ENCODE measurements around the gene ZNF197.
"Not testable (repeated sequence)": the region's sequence is repeated elsewhere in the genome, so short reads cannot be mapped to it uniquely, and the experiment has no call there.

The ZNF197 gene

GRCh38 chr3:44659015-44659414, 34.2 kb downstream of the ZNF197 start:
- TF ChIP-seq, protein P1, sequence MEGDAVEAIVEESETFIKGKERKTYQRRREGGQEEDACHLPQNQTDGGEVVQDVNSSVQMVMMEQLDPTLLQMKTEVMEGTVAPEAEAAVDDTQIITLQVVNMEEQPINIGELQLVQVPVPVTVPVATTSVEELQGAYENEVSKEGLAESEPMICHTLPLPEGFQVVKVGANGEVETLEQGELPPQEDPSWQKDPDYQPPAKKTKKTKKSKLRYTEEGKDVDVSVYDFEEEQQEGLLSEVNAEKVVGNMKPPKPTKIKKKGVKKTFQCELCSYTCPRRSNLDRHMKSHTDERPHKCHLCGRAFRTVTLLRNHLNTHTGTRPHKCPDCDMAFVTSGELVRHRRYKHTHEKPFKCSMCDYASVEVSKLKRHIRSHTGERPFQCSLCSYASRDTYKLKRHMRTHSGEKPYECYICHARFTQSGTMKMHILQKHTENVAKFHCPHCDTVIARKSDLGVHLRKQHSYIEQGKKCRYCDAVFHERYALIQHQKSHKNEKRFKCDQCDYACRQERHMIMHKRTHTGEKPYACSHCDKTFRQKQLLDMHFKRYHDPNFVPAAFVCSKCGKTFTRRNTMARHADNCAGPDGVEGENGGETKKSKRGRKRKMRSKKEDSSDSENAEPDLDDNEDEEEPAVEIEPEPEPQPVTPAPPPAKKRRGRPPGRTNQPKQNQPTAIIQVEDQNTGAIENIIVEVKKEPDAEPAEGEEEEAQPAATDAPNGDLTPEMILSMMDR (IDR thresholded peaks at IDR 0.05; ENCODE audit: insufficient read depth, low read length, poor library complexity, severe bottlenecking), result no peak
- no peak for DNase-seq (ENCODE audit: extremely low read depth, insufficient read length)
- no peak overlapping the region for H3K4me3 ChIP-seq (replicated peaks; ENCODE audit: low read depth, low read length)
- no peaks in the 10 kb centered on the region for H3K27me3 ChIP-seq (replicated peaks; ENCODE audit: control insufficient read depth, insufficient read depth, low read length)
- peaks cover 23% of the 10 kb centered on the region for H3K36me3 ChIP-seq (ENCODE audit: control insufficient read depth, insufficient read depth, low read length)

GRCh38 chr3:44659434-44659833, 34.6 kb downstream of the ZNF197 start:
- TF ChIP-seq, protein P1 (IDR thresholded peaks at IDR 0.05; ENCODE audit: insufficient read depth, low read length, poor library complexity, severe bottlenecking), result no peak
- Histone ChIP-seq H3K36me3 (ENCODE audit: control insufficient read depth, insufficient read depth, low read length) (peaks cover 20% of the 10 kb centered on the region), H3K4me3 (replicated peaks; ENCODE audit: low read depth, low read length) (no peak overlapping the region), H3K27me3 (replicated peaks; ENCODE audit: control insufficient read depth, insufficient read depth, low read length) (no peaks in the 10 kb centered on the region)
- DNase-seq (ENCODE audit: extremely low read depth, insufficient read length), result no peak

- no peak for DNase-seq (ENCODE audit: extremely low read depth, insufficient read length)
- no peaks in the 10 kb centered on the region for H3K27me3 ChIP-seq (replicated peaks; ENCODE audit: control insufficient read depth, insufficient read depth, low read length)
- TF ChIP-seq, protein P1 (IDR thresholded peaks at IDR 0.05; ENCODE audit: insufficient read depth, low read length, poor library complexity, severe bottlenecking), result peak; percentile 6
- H3K4me3 ChIP-seq (replicated peaks; ENCODE audit: low read depth, low read length), result no peak overlapping the region
- H3K36me3 ChIP-seq (ENCODE audit: control insufficient read depth, insufficient read depth, low read length), result peaks cover 20% of the 10 kb centered on the region
Measured at GRCh38 chr3:44661189-44661588, 36.4 kb downstream of the ZNF197 start.

GRCh38 chr3:44665173-44665572, 40.3 kb downstream of the ZNF197 start:
- TF ChIP-seq, protein P1 (IDR thresholded peaks at IDR 0.05; ENCODE audit: insufficient read depth, low read length, poor library complexity, severe bottlenecking), result no peak
- DNase-seq (ENCODE audit: extremely low read depth, insufficient read length), result no peak
- Histone ChIP-seq H3K36me3 (ENCODE audit: control insufficient read depth, insufficient read depth, low read length) (peaks cover 2% of the 10 kb centered on the region), H3K4me3 (replicated peaks; ENCODE audit: low read depth, low read length) (no peak overlapping the region), H3K27me3 (replicated peaks; ENCODE audit: control insufficient read depth, insufficient read depth, low read length) (no peaks in the 10 kb centered on the region)

GRCh38 chr3:44666346-44666745, 41.5 kb downstream of the ZNF197 start:
- Histone ChIP-seq H3K36me3 (ENCODE audit: control insufficient read depth, insufficient read depth, low read length) (no peaks in the 10 kb centered on the region; the same call in 1 of the 2 replicates), H3K4me3 (replicated peaks; ENCODE audit: low read depth, low read length) (no peak overlapping the region), H3K27me3 (replicated peaks; ENCODE audit: control insufficient read depth, insufficient read depth, low read length) (no peaks in the 10 kb centered on the region)
- TF ChIP-seq, protein P1 (IDR thresholded peaks at IDR 0.05; ENCODE audit: insufficient read depth, low read length, poor library complexity, severe bottlenecking), result no peak
- no peak for DNase-seq (ENCODE audit: extremely low read depth, insufficient read length)

- TF ChIP-seq, protein P1 (IDR thresholded peaks at IDR 0.05; ENCODE audit: insufficient read depth, low read length, poor library complexity, severe bottlenecking), result no peak
- no peak for DNase-seq (ENCODE audit: extremely low read depth, insufficient read length)
- Histone ChIP-seq H3K4me3 (replicated peaks; ENCODE audit: low read depth, low read length) (no peak overlapping the region), H3K36me3 (ENCODE audit: control insufficient read depth, insufficient read depth, low read length) (no peaks in the 10 kb centered on the region), H3K27me3 (replicated peaks; ENCODE audit: control insufficient read depth, insufficient read depth, low read length) (no peaks in the 10 kb centered on the region)
Measured at GRCh38 chr3:44669760-44670159, 44.9 kb downstream of the ZNF197 start.

DNA sequence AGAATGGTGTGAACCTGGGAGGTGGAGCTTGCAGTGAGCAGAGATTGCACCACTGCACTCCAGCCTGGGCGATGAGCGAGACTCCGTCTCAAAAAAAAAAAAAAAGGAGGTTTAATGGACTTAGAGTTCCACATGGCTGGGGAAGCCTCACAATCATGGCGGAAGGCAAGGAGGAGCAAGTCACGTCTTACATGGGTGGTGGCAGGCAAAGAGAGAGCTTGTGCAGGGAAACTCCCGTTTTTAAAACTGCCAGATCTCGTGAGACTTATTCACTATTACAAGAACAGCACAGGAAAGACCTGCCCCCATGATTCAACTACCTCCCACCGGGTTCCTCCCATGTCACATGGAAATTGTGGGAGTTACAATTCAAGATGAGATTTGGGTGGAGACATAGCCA, 48.6 kb downstream of the ZNF197 start:
- H3K4me3 ChIP-seq (replicated peaks; ENCODE audit: low read depth, low read length); DNase-seq (ENCODE audit: extremely low read depth, insufficient read length); H3K27me3 ChIP-seq (replicated peaks; ENCODE audit: control insufficient read depth, insufficient read depth, low read length); H3K36me3 ChIP-seq (ENCODE audit: control insufficient read depth, insufficient read depth, low read length): not testable (repeated sequence)

All from GM06990 (cell line).